Activated T-helper 1 cell treated with anti-CD3 and anti-CD28 coated beads, Interleukin-12 subunit alpha, Interleukin-12 subunit beta, Interleukin-2, Interleukin-4 antibody, amounts not matched to agents 30 ng/mL and 10 ng/mL and 1 ng/mL, durations not matched to agents 14 hours and 24 hours and 36 hours (primary cell): ENCODE data around the gene CRY1. TPM values are rescaled to one million over a fixed set of nuclear protein-coding genes. Genes with fewer than 3 reads are reported as not detected.

Experiments used
- total RNA-seq: library from RNA; stranded (reverse); gene quantifications from 2 replicates; pipeline ENCODE4 v1.2.3, GENCODE V29; 2022

The CRY1 gene
- total RNA-seq, 1 donor from 2014 or later = 23.4 TPM

Other genes starting within 250 kb of the CRY1 start
- 25.5 and 25.9 TPM in 2 replicates for gene TMEM263, start 137.6 kb downstream of the CRY1 start, total RNA-seq
- gene MTERF2, start 106.4 kb downstream of the CRY1 start, total RNA-seq = 3.9 and 5.2 TPM in 2 replicates